DOHH2 (cell line): ENCODE measurements around the gene BASP1.

Source experiments
- H3F3A ChIP-seq: fragments of 200-600 bp; sonication (generic), shearing (Covaris generic); 2 replicates; pipeline ENCODE4 v1.6.0; 2016; ENCODE audit warnings: antibody characterized with exemption, mild to moderate bottlenecking; ENCODE audit not compliant: control insufficient read depth, insufficient read depth
- H3K27ac ChIP-seq: fragments of 200-600 bp; sonication (generic); 2 replicates; pipeline ENCODE4 v1.5.1; 2014; ENCODE audit warnings: low read depth, mild to moderate bottlenecking, low read length, moderate library complexity
- H3K27me3 ChIP-seq: fragments of 200-600 bp; sonication (generic); 2 replicates; pipeline ENCODE4 v1.6.1; 2014; ENCODE audit warnings: mild to moderate bottlenecking, low read length, mixed read lengths; ENCODE audit not compliant: control insufficient read depth
- H3K36me3 ChIP-seq: fragments of 200-600 bp; sonication (generic); 2 replicates; pipeline ENCODE4 v1.6.1; 2014; ENCODE audit warnings: mild to moderate bottlenecking, low read length, moderate library complexity, mixed read lengths; ENCODE audit not compliant: control insufficient read depth
- H3K4me1 ChIP-seq: fragments of 200-600 bp; sonication (generic); 2 replicates; pipeline ENCODE4 v1.6.1; 2014; ENCODE audit warnings: mild to moderate bottlenecking, low read length, mixed read lengths; ENCODE audit not compliant: control insufficient read depth
- H3K4me2 ChIP-seq: fragments of 200-600 bp; sonication (generic); 2 replicates; pipeline ENCODE4 v1.6.0; 2014; ENCODE audit warnings: mild to moderate bottlenecking, low read length, moderate library complexity
- H3K4me3 ChIP-seq: fragments of 200-600 bp; sonication (generic); 2 replicates; pipeline ENCODE4 v1.5.1; 2014; ENCODE audit warnings: mild to moderate bottlenecking, low read length, mixed read lengths
- H3K79me2 ChIP-seq: fragments of 200-600 bp; sonication (generic); 2 replicates; pipeline ENCODE4 v1.6.1; 2014; ENCODE audit warnings: mild to moderate bottlenecking, low read length, mixed read lengths; ENCODE audit not compliant: control insufficient read depth
- H3K9me2 ChIP-seq: fragments of 200-600 bp; sonication (generic); replicated peaks from 2 replicates; pipeline ENCODE4 v1.6.1; 2014; ENCODE audit warnings: mild to moderate bottlenecking, low read length, mixed read lengths; ENCODE audit not compliant: control insufficient read depth
- H3K9me3 ChIP-seq: fragments of 200-600 bp; sonication (generic); 2 replicates; pipeline ENCODE4 v1.6.1; 2014; ENCODE audit warnings: antibody characterized with exemption, low read length, mixed read lengths; ENCODE audit not compliant: control insufficient read depth, insufficient read depth
- H4K20me1 ChIP-seq: fragments of 200-600 bp; sonication (generic); 2 replicates; pipeline ENCODE4 v1.6.0; 2014; ENCODE audit warnings: low read depth, mild to moderate bottlenecking, antibody characterized with exemption, low read length, moderate library complexity; ENCODE audit not compliant: control insufficient read depth, insufficient read depth
- EZH2phosphoT487 ChIP-seq: fragments of 200-600 bp; sonication (generic); IDR thresholded peaks from 2 replicates; pipeline ENCODE4 v1.6.1; 2017; ENCODE audit warnings: borderline replicate concordance, mild to moderate bottlenecking, antibody characterized with exemption, low read length, moderate library complexity, mixed read lengths
- TF ChIP-seq, protein P1 (sequence below): fragments of 200-600 bp; sonication (generic); IDR thresholded peaks from one replicate; pipeline ENCODE4 v1.5.1; 2014; ENCODE audit warnings: antibody characterized with exemption, mild to moderate bottlenecking, low read depth, low read length; ENCODE audit not compliant: poor library complexity, severe bottlenecking

The BASP1 gene

DNA sequence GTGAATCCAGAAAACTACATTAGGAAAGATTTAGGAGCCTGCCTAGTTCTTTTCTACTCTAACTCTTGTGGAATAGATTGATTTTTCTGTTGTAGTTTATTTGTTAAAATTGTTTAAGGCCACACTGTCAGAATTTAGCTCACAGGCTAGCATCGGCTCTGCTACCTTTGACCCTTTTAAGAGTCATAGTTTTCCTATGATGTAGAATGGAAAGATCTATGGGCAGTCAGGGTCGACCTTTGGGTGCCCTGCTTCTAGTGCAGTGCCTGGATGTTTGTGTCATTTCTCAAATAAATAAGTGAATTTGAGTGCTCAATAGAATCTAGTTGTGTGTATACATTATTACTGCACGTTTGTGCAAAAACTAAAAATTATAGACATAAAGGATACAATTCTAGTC lies 38.7 kb downstream of the BASP1 start:
- peaks cover 34% of the 10 kb centered on the region for H3K36me3 ChIP-seq
- no peaks in the 10 kb centered on the region for H3K27me3 ChIP-seq
- TF ChIP-seq, protein P1, sequence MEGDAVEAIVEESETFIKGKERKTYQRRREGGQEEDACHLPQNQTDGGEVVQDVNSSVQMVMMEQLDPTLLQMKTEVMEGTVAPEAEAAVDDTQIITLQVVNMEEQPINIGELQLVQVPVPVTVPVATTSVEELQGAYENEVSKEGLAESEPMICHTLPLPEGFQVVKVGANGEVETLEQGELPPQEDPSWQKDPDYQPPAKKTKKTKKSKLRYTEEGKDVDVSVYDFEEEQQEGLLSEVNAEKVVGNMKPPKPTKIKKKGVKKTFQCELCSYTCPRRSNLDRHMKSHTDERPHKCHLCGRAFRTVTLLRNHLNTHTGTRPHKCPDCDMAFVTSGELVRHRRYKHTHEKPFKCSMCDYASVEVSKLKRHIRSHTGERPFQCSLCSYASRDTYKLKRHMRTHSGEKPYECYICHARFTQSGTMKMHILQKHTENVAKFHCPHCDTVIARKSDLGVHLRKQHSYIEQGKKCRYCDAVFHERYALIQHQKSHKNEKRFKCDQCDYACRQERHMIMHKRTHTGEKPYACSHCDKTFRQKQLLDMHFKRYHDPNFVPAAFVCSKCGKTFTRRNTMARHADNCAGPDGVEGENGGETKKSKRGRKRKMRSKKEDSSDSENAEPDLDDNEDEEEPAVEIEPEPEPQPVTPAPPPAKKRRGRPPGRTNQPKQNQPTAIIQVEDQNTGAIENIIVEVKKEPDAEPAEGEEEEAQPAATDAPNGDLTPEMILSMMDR: no peak
- TF ChIP-seq EZH2phosphoT487: no peak
- peaks cover 19% of the 10 kb centered on the region for H3K9me3 ChIP-seq
- no peak overlapping the region for H3K27ac ChIP-seq
- H3K79me2 ChIP-seq: peaks cover 54% of the 10 kb centered on the region
- no peaks in the 10 kb centered on the region for H3F3A ChIP-seq
- no peak overlapping the region for H3K4me2 ChIP-seq
- H4K20me1 ChIP-seq: no peaks in the 10 kb centered on the region
- no peak overlapping the region for H3K4me3 ChIP-seq
- H3K9me2 ChIP-seq: no peaks in the 10 kb centered on the region
- peaks cover 56% of the 10 kb centered on the region for H3K4me1 ChIP-seq

DNA sequence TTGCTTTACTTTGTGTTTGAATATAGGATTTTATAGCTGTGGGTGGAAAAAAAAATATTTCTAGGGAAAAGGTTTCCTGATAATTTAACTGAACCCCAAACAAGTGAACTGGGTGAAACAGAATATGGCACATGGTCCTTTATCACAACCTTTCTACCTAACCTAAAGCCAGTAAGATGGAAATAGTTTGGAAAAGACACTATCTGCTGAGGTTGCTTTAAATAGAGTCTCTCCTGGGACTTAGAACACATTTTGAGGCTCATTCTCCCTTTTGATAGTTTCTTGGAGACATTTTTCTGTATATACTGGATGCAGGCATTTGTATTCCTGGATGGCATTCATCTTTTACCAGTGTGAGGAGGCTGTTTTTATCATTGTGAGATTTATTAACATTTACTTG lies 39.4 kb downstream of the BASP1 start:
- Histone ChIP-seq H3K27ac (no peak overlapping the region), H3K27me3 (no peaks in the 10 kb centered on the region), H3K79me2 (peaks cover 48% of the 10 kb centered on the region), H3F3A (no peaks in the 10 kb centered on the region), H3K4me2 (no peak overlapping the region), H3K9me2 (no peaks in the 10 kb centered on the region), H4K20me1 (no peaks in the 10 kb centered on the region), H3K4me3 (no peak overlapping the region), H3K9me3 (peaks cover 19% of the 10 kb centered on the region), H3K4me1 (peaks cover 56% of the 10 kb centered on the region), H3K36me3 (peaks cover 34% of the 10 kb centered on the region)
- TF ChIP-seq, protein P1: no peak
- no peak for TF ChIP-seq EZH2phosphoT487

DNA sequence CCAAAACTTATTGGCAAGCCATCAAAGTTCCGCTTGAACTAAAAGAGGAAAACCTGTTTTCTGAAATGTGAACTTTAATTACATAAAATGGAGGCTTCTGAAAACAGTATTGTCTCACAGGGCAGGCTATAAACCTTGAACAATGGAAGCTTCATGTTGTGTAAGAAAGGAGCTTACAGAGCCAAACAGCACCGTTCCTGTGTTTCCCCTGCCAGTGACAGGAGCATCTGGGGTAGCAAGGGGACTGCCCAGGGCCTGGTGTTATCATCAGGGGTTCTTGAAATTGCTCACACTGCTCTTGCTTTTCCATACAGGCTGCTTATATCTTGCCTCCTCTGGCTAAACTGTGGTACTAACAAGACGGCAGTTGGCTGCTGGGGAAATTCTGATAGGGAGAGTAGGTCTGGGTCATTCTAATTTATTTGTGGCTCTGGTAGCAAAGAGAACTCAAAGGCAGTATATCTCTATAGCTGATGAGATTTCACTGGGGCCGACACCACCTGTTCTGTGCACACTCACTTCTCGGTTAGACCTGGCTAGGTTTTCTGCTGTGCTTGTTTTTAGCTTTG lies 40.4 kb downstream of the BASP1 start:
- H3K27me3 ChIP-seq: no peaks in the 10 kb centered on the region
- H3F3A ChIP-seq: no peaks in the 10 kb centered on the region
- peaks cover 41% of the 10 kb centered on the region for H3K79me2 ChIP-seq
- H4K20me1 ChIP-seq: no peaks in the 10 kb centered on the region
- H3K9me2 ChIP-seq: no peaks in the 10 kb centered on the region
- H3K36me3 ChIP-seq: peaks cover 36% of the 10 kb centered on the region
- peaks cover 56% of the 10 kb centered on the region for H3K4me1 ChIP-seq
- no peak overlapping the region for H3K4me3 ChIP-seq
- peaks cover 19% of the 10 kb centered on the region for H3K9me3 ChIP-seq
- H3K4me2 ChIP-seq: no peak overlapping the region
- no peak overlapping the region for H3K27ac ChIP-seq
- TF ChIP-seq, protein P1: no peak
- no peak for TF ChIP-seq EZH2phosphoT487
